Trophoblast cell (in vitro differentiated cells and primary cell): ENCODE data around the gene RNGTT.

ENCODE experiments used
- DNase-seq, 2 donors: peaks; one replicate each; pipeline ENCODE4 v3.0.0-alpha.2; 2016
- H2AFZ ChIP-seq: 2 replicates; pipeline ENCODE4 v1.6.1; 2013; ENCODE audit warnings: low read length, moderate library complexity, mild to moderate bottlenecking; ENCODE audit not compliant: insufficient read depth, poor library complexity
- H2AK5ac ChIP-seq: 2 replicates; pipeline ENCODE4 v1.6.1; 2013; ENCODE audit warnings: mild to moderate bottlenecking, low read length
- H2BK120ac ChIP-seq: 2 replicates; pipeline ENCODE4 v1.6.1; 2013; ENCODE audit warnings: low read length, mild to moderate bottlenecking, moderate library complexity; ENCODE audit not compliant: insufficient read depth, poor library complexity
- H2BK12ac ChIP-seq: 2 replicates; pipeline ENCODE4 v1.6.1; 2013; ENCODE audit warnings: mild to moderate bottlenecking, low read length, moderate library complexity
- H2BK5ac ChIP-seq: 2 replicates; pipeline ENCODE4 v1.6.1; 2013; ENCODE audit warnings: low read length, low read depth, moderate library complexity, mild to moderate bottlenecking; ENCODE audit not compliant: poor library complexity
- H3K14ac ChIP-seq: 2 replicates; pipeline ENCODE4 v1.6.1; 2013; ENCODE audit warnings: mild to moderate bottlenecking, low read length
- H3K18ac ChIP-seq: 2 replicates; pipeline ENCODE4 v1.6.1; 2013; ENCODE audit warnings: mild to moderate bottlenecking, low read length
- H3K23ac ChIP-seq: 2 replicates; pipeline ENCODE4 v1.6.1; 2013; ENCODE audit warnings: low read length
- H3K27ac ChIP-seq: 2 replicates; pipeline ENCODE4 v1.5.1; 2013; ENCODE audit warnings: low read depth, mild to moderate bottlenecking, inconsistent platforms, low read length, moderate library complexity
- H3K27me3 ChIP-seq: 2 replicates; pipeline ENCODE4 v1.6.1; 2013; ENCODE audit warnings: inconsistent platforms, mild to moderate bottlenecking, low read length, moderate library complexity; ENCODE audit not compliant: insufficient read depth
- H3K36me3 ChIP-seq, 2 experiments: 1 replicate in 1 of 2; 2 replicates in 1 of 2; pipeline ENCODE4 v1.6.1; 2013; ENCODE audit warnings: low read length in 2 of 2, mild to moderate bottlenecking in 2 of 2, moderate library complexity in 1 of 2; ENCODE audit not compliant: insufficient read depth in 2 of 2, control insufficient read depth in 1 of 2
- H3K4ac ChIP-seq: 2 replicates; pipeline ENCODE4 v1.6.1; 2013; ENCODE audit warnings: low read depth, mild to moderate bottlenecking, low read length, moderate library complexity
- H3K4me1 ChIP-seq, 2 experiments: 1 replicate in 1 of 2; 2 replicates in 1 of 2; pipeline ENCODE4 v1.6.1; 2013; ENCODE audit warnings: low read length in 2 of 2, mild to moderate bottlenecking in 2 of 2, moderate library complexity in 1 of 2; ENCODE audit not compliant: insufficient read depth in 2 of 2, control insufficient read depth in 1 of 2
- H3K4me2 ChIP-seq: 2 replicates; pipeline ENCODE4 v1.6.1; 2013; ENCODE audit warnings: inconsistent platforms, mild to moderate bottlenecking, low read length, moderate library complexity
- H3K4me3 ChIP-seq: 2 replicates; pipeline ENCODE4 v1.5.1; 2013; ENCODE audit warnings: mild to moderate bottlenecking, low read depth, low read length, inconsistent platforms
- H3K79me1 ChIP-seq: one replicate; pipeline ENCODE4 v1.6.1; 2013; ENCODE audit warnings: low read length
- H3K79me2 ChIP-seq: 2 replicates; pipeline ENCODE4 v1.6.1; 2013; ENCODE audit warnings: low read length, mild to moderate bottlenecking; ENCODE audit not compliant: control insufficient read depth, insufficient read depth, poor library complexity
- H3K9ac ChIP-seq: 2 replicates; pipeline ENCODE4 v1.6.1; 2013; ENCODE audit warnings: mild to moderate bottlenecking, low read length
- H3K9me3 ChIP-seq: 2 replicates; pipeline ENCODE4 v1.6.1; 2013; ENCODE audit warnings: low read depth, mild to moderate bottlenecking, control low read depth, inconsistent platforms, low read length; ENCODE audit not compliant: insufficient read depth
- H4K12ac ChIP-seq: 2 replicates; pipeline ENCODE4 v1.6.1; 2013; ENCODE audit warnings: low read depth, mild to moderate bottlenecking, low read length, moderate library complexity
- H4K8ac ChIP-seq: 2 replicates; pipeline ENCODE4 v1.6.1; 2013; ENCODE audit warnings: low read depth, mild to moderate bottlenecking, low read length, moderate library complexity
- H4K91ac ChIP-seq: one replicate; pipeline ENCODE4 v1.6.1; 2013; ENCODE audit warnings: low read depth, mild to moderate bottlenecking, low read length, moderate library complexity
- WGBS: extraction: QIAGEN DNeasy Blood & Tissue Kit; methylation state at CpG from one replicate; pipeline ENCODE4 v1.1.7; 2013; ENCODE audit warnings: missing lambda C conversion rate; ENCODE audit not compliant: insufficient read length, insufficient coverage; ENCODE audit errors: extremely low coverage; 5-methylcytosine and 5-hydroxymethylcytosine counted together

Gene RNGTT

GRCh38 chr6:88852000-88852399 lies 111.4 kb downstream of the RNGTT start:
- H2BK5ac ChIP-seq: no peak overlapping the region
- H3K18ac ChIP-seq: no peak overlapping the region
- no peak overlapping the region for H3K4me2 ChIP-seq
- no peak overlapping the region for H3K9ac ChIP-seq
- H2AK5ac ChIP-seq: no peak overlapping the region
- no peak overlapping the region for H2AFZ ChIP-seq
- no peaks in the 10 kb centered on the region for H3K9me3 ChIP-seq
- no peak overlapping the region for H3K4me3 ChIP-seq
- no peak for DNase-seq
- H2BK120ac ChIP-seq: no peak overlapping the region
- no peak overlapping the region for H4K91ac ChIP-seq
- no peak overlapping the region for H3K27ac ChIP-seq
- H3K79me1 ChIP-seq: no peaks in the 10 kb centered on the region
- peaks cover 0 to 2% of the 10 kb centered on the region in 2 experiments for H3K36me3 ChIP-seq
- no peaks in the 10 kb centered on the region for H3K4me1 ChIP-seq
- H2BK12ac ChIP-seq: no peak overlapping the region
- H4K12ac ChIP-seq: no peak overlapping the region
- H3K14ac ChIP-seq: no peak overlapping the region
- no peak overlapping the region for H3K23ac ChIP-seq
- H3K4ac ChIP-seq: no peak overlapping the region
- no peaks in the 10 kb centered on the region for H3K79me2 ChIP-seq
- no peaks in the 10 kb centered on the region for H3K27me3 ChIP-seq
- no peak overlapping the region for H4K8ac ChIP-seq
- no CpG with 5 or more reads among the region's 2 CpGs for WGBS

- H3K4me2 ChIP-seq: no peak overlapping the region
- H3K36me3 ChIP-seq: peaks cover 0 to 1% of the 10 kb centered on the region in 2 experiments
- H3K18ac ChIP-seq: no peak overlapping the region
- no peaks in the 10 kb centered on the region for H3K79me1 ChIP-seq
- no peak for DNase-seq
- H3K23ac ChIP-seq: no peak overlapping the region
- H3K4me1 ChIP-seq: peaks cover 0 to 2% of the 10 kb centered on the region in 2 experiments
- no peak overlapping the region for H2BK12ac ChIP-seq
- no peaks in the 10 kb centered on the region for H3K79me2 ChIP-seq
- no peak overlapping the region for H4K91ac ChIP-seq
- no peak overlapping the region for H2AFZ ChIP-seq
- no CpG with 5 or more reads among the region's 1 CpG for WGBS
- no peaks in the 10 kb centered on the region for H3K27me3 ChIP-seq
- no peak overlapping the region for H3K27ac ChIP-seq
- no peak overlapping the region for H3K14ac ChIP-seq
- H2BK5ac ChIP-seq: no peak overlapping the region
- H4K8ac ChIP-seq: no peak overlapping the region
- no peak overlapping the region for H3K4me3 ChIP-seq
- no peak overlapping the region for H2AK5ac ChIP-seq
- no peak overlapping the region for H4K12ac ChIP-seq
- H3K4ac ChIP-seq: no peak overlapping the region
- H3K9me3 ChIP-seq: no peaks in the 10 kb centered on the region
- H3K9ac ChIP-seq: no peak overlapping the region
- H2BK120ac ChIP-seq: no peak overlapping the region
Observed at GRCh38 chr6:88848870-88849269, 114.5 kb downstream of the RNGTT start.

- Histone ChIP-seq H3K4me1 (peaks cover 0 to 2% of the 10 kb centered on the region in 2 experiments), H2AFZ (no peak overlapping the region), H3K36me3 (no peaks in the 10 kb centered on the region), H2AK5ac (no peak overlapping the region), H3K79me1 (no peaks in the 10 kb centered on the region), H2BK5ac (no peak overlapping the region), H4K91ac (no peak overlapping the region), H3K27me3 (no peaks in the 10 kb centered on the region), H2BK120ac (no peak overlapping the region), H4K8ac (no peak overlapping the region), H3K9ac (no peak overlapping the region), H3K4me2 (no peak overlapping the region), H3K79me2 (no peaks in the 10 kb centered on the region), H3K4me3 (no peak overlapping the region), H3K23ac (no peak overlapping the region), H3K14ac (no peak overlapping the region), H3K4ac (no peak overlapping the region), H2BK12ac (no peak overlapping the region), H4K12ac (no peak overlapping the region), H3K27ac (no peak overlapping the region), H3K18ac (peak overlapping the region; percentile 59), H3K9me3 (no peaks in the 10 kb centered on the region)
- no peak for DNase-seq
Observed at GRCh38 chr6:88843040-88843439, 120.4 kb downstream of the RNGTT start.

- H2BK5ac ChIP-seq: no peak overlapping the region
- no peak overlapping the region for H3K14ac ChIP-seq
- H3K27ac ChIP-seq: no peak overlapping the region
- no peak overlapping the region for H4K12ac ChIP-seq
- no peaks in the 10 kb centered on the region for H3K27me3 ChIP-seq
- H3K4me1 ChIP-seq: peaks cover 0 to 2% of the 10 kb centered on the region in 2 experiments
- H3K23ac ChIP-seq: no peak overlapping the region
- no peaks in the 10 kb centered on the region for H3K9me3 ChIP-seq
- no peak overlapping the region for H4K8ac ChIP-seq
- H3K4me2 ChIP-seq: no peak overlapping the region
- H3K4ac ChIP-seq: no peak overlapping the region
- H3K18ac ChIP-seq: no peak overlapping the region
- no peaks in the 10 kb centered on the region for H3K79me1 ChIP-seq
- H2BK12ac ChIP-seq: no peak overlapping the region
- H2BK120ac ChIP-seq: no peak overlapping the region
- no peak overlapping the region for H2AFZ ChIP-seq
- no peaks in the 10 kb centered on the region for H3K36me3 ChIP-seq
- no peak overlapping the region for H3K4me3 ChIP-seq
- no peak overlapping the region for H2AK5ac ChIP-seq
- no peak overlapping the region for H4K91ac ChIP-seq
- H3K79me2 ChIP-seq: no peaks in the 10 kb centered on the region
- DNase-seq: no peak
- no peak overlapping the region for H3K9ac ChIP-seq
Observed at GRCh38 chr6:88842320-88842719, 121.1 kb downstream of the RNGTT start.
